ENCODE measurements around the gene FYB2.
"Not testable (repeated sequence)": the region's sequence is repeated elsewhere in the genome, so short reads cannot be mapped to it uniquely, and the experiment has no call there.

The FYB2 gene

GRCh38 chr1:56782773-56783172 lies 36.4 kb downstream of the FYB2 start:
- Histone ChIP-seq H3K4me1 (no peaks in the 10 kb centered on the region), H3K27me3 (peaks cover 0 to 6% of the 10 kb centered on the region in 2 donors), H3K9me3 (no peaks in the 10 kb centered on the region), H3K4me3 (no peak overlapping the region), H3K36me3 (no peaks in the 10 kb centered on the region), H3K27ac (no peak overlapping the region)
- no peak for TF ChIP-seq CTCF (IDR thresholded peaks at IDR 0.05)
- DNase-seq, result no peak
- intact Hi-C loops (cut with DNase I; ENCODE audit: low total_unique reads), result no loop called here

- intact Hi-C loops (cut with DNase I; ENCODE audit: low total_unique reads), result no loop called here
- no peak for TF ChIP-seq CTCF (IDR thresholded peaks at IDR 0.05)
- Histone ChIP-seq H3K4me1 (no peaks in the 10 kb centered on the region), H3K4me3 (no peak overlapping the region), H3K9me3 (no peaks in the 10 kb centered on the region), H3K36me3 (no peaks in the 10 kb centered on the region), H3K27ac (no peak overlapping the region), H3K27me3 (peaks cover 0 to 4% of the 10 kb centered on the region in 2 donors)
- DNase-seq, result no peak
Measured at GRCh38 chr1:56780826-56781225, 38.4 kb downstream of the FYB2 start.

GRCh38 chr1:56780128-56780750 lies 39.0 kb downstream of the FYB2 start:
- Histone ChIP-seq H3K9me3 (no peaks in the 10 kb centered on the region), H3K4me3 (no peak overlapping the region), H3K36me3 (no peaks in the 10 kb centered on the region), H3K27ac (no peak overlapping the region), H3K27me3 (no peaks in the 10 kb centered on the region), H3K4me1 (no peaks in the 10 kb centered on the region)
- no peak for TF ChIP-seq CTCF (IDR thresholded peaks at IDR 0.05)
- intact Hi-C loops (cut with DNase I; ENCODE audit: low total_unique reads), result no loop called here
- DNase-seq, result no peak

- DNase-seq, result no peak
- TF ChIP-seq CTCF (IDR thresholded peaks at IDR 0.05), result no peak
- Histone ChIP-seq H3K36me3 (no peaks in the 10 kb centered on the region), H3K9me3 (no peaks in the 10 kb centered on the region), H3K27ac (no peak overlapping the region), H3K4me1 (no peaks in the 10 kb centered on the region), H3K4me3 (no peak overlapping the region), H3K27me3 (no peaks in the 10 kb centered on the region)
- intact Hi-C loops (cut with DNase I; ENCODE audit: low total_unique reads), result no loop called here
Measured at GRCh38 chr1:56777972-56778371, 41.2 kb downstream of the FYB2 start.

GRCh38 chr1:56774732-56775131 lies 44.5 kb downstream of the FYB2 start:
- DNase-seq, result not testable (repeated sequence)

GRCh38 chr1:56774067-56774609 lies 45.1 kb downstream of the FYB2 start:
- H3K27me3 ChIP-seq, result no peaks in the 10 kb centered on the region
- no peak overlapping the region for H3K4me3 ChIP-seq
- no peaks in the 10 kb centered on the region for H3K9me3 ChIP-seq
- no peak overlapping the region for H3K27ac ChIP-seq
- intact Hi-C loops (cut with DNase I; ENCODE audit: low total_unique reads), result no loop called here
- TF ChIP-seq CTCF (IDR thresholded peaks at IDR 0.05), result no peak
- H3K36me3 ChIP-seq, result no peaks in the 10 kb centered on the region
- no peaks in the 10 kb centered on the region for H3K4me1 ChIP-seq
- no peak for DNase-seq

More at GRCh38 chr1:56774732-56775131, 44.5 kb downstream of the FYB2 start:
- H3K36me3 ChIP-seq; H3K27ac ChIP-seq; H3K9me3 ChIP-seq; intact Hi-C loops (cut with DNase I; ENCODE audit: low total_unique reads); H3K4me3 ChIP-seq; H3K27me3 ChIP-seq; H3K4me1 ChIP-seq: not testable (repeated sequence)

Data from tibial artery (tissue), 4 donors.